Mesenchymal stem cell (in vitro differentiated cells and primary cell): Measurements from ENCODE around the gene BTN3A1.

Experiments
- DNase-seq: peaks from one replicate; pipeline ENCODE4 v3.0.0-alpha.2; 2013
- H2AFZ ChIP-seq: one replicate; pipeline ENCODE4 v1.6.1; 2013; ENCODE audit warnings: low read depth, mild to moderate bottlenecking, control low read depth, inconsistent platforms, low read length, moderate library complexity
- H2AK5ac ChIP-seq: 2 replicates; pipeline ENCODE4 v1.6.1; 2013; ENCODE audit warnings: low read length, moderate library complexity, mild to moderate bottlenecking, inconsistent platforms; ENCODE audit not compliant: severe bottlenecking
- H2BK120ac ChIP-seq: one replicate; pipeline ENCODE4 v1.6.1; 2013; ENCODE audit warnings: low read depth, mild to moderate bottlenecking, inconsistent platforms, low read length, moderate library complexity
- H2BK12ac ChIP-seq, 2 experiments: one replicate each; pipeline ENCODE4 v1.6.1; 2013; ENCODE audit warnings: inconsistent platforms in 2 of 2, low read length in 2 of 2, mild to moderate bottlenecking in 2 of 2, moderate library complexity in 2 of 2, control low read depth in 1 of 2
- H2BK15ac ChIP-seq: one replicate; pipeline ENCODE4 v1.6.1; 2013; ENCODE audit warnings: mild to moderate bottlenecking, low read depth, inconsistent platforms; ENCODE audit not compliant: poor library complexity, severe bottlenecking
- H2BK5ac ChIP-seq: 2 replicates; pipeline ENCODE4 v1.6.1; 2013; ENCODE audit warnings: low read depth, mild to moderate bottlenecking, low read length, control low read depth, inconsistent platforms; ENCODE audit not compliant: poor library complexity, severe bottlenecking
- H3K14ac ChIP-seq, 2 experiments: one replicate each; pipeline ENCODE4 v1.6.1; 2013; ENCODE audit warnings: inconsistent platforms in 2 of 2, low read length in 2 of 2, control low read depth in 1 of 2, mild to moderate bottlenecking in 1 of 2, moderate library complexity in 1 of 2
- H3K18ac ChIP-seq, 2 experiments: one replicate each; pipeline ENCODE4 v1.6.1; 2013; ENCODE audit warnings: inconsistent platforms in 2 of 2, low read length in 2 of 2, control low read depth in 1 of 2, low read depth in 1 of 2, mild to moderate bottlenecking in 1 of 2
- H3K23ac ChIP-seq, 2 experiments: one replicate each; pipeline ENCODE4 v1.6.1; 2013; ENCODE audit warnings: inconsistent platforms in 2 of 2, low read length in 2 of 2, mild to moderate bottlenecking in 2 of 2, moderate library complexity in 2 of 2, control low read depth in 1 of 2
- H3K27ac ChIP-seq: 2 replicates; pipeline ENCODE4 v1.5.1; 2013; ENCODE audit warnings: mild to moderate bottlenecking, moderate library complexity, low read length, control low read depth, inconsistent platforms; ENCODE audit not compliant: poor library complexity, severe bottlenecking
- H3K27me3 ChIP-seq, 2 experiments: 2 replicates each; pipeline versions ENCODE4 v1.6.1 to v1.7.0; 2013; ENCODE audit warnings: low read length in 2 of 2, mild to moderate bottlenecking in 2 of 2, moderate library complexity in 2 of 2, control low read depth in 1 of 2, inconsistent platforms in 1 of 2; ENCODE audit not compliant: control insufficient read depth in 1 of 2, insufficient read depth in 1 of 2
- H3K36me3 ChIP-seq, 2 experiments: 2 replicates each; pipeline versions ENCODE4 v1.6.1 to v1.7.0; 2013; ENCODE audit warnings: low read length in 2 of 2, control low read depth in 1 of 2, inconsistent platforms in 1 of 2, low read depth in 1 of 2, mild to moderate bottlenecking in 1 of 2; ENCODE audit not compliant: insufficient read depth in 2 of 2, control insufficient read depth in 1 of 2
- H3K4ac ChIP-seq, 2 experiments: one replicate each; pipeline ENCODE4 v1.6.1; 2013; ENCODE audit warnings: inconsistent platforms in 2 of 2, low read length in 2 of 2, mild to moderate bottlenecking in 2 of 2, moderate library complexity in 2 of 2, control low read depth in 1 of 2, low read depth in 1 of 2
- H3K4me1 ChIP-seq: 2 replicates; pipeline ENCODE4 v1.6.1; 2013; ENCODE audit warnings: low read depth, low read length, control low read depth; ENCODE audit not compliant: control insufficient read depth, insufficient read depth
- H3K4me2 ChIP-seq: 2 replicates; pipeline ENCODE4 v1.6.1; 2013; ENCODE audit warnings: low read length, mild to moderate bottlenecking, inconsistent platforms; ENCODE audit not compliant: poor library complexity, severe bottlenecking
- H3K4me3 ChIP-seq, 2 experiments: 2 replicates each; pipeline versions ENCODE4 v1.5.1 to v1.7.0; 2013; ENCODE audit warnings: low read length in 2 of 2, mild to moderate bottlenecking in 2 of 2, control low read depth in 1 of 2, low read depth in 1 of 2; ENCODE audit not compliant: insufficient read depth in 1 of 2
- H3K79me1 ChIP-seq: replicated peaks from 2 replicates; pipeline ENCODE4 v1.6.1; 2013; ENCODE audit warnings: mild to moderate bottlenecking, control low read depth, low read length, inconsistent platforms; ENCODE audit not compliant: poor library complexity, severe bottlenecking
- H3K9ac ChIP-seq: 2 replicates; pipeline ENCODE4 v1.7.0; 2013; ENCODE audit warnings: mild to moderate bottlenecking, low read length, moderate library complexity
- H3K9me3 ChIP-seq: 2 replicates; pipeline ENCODE4 v1.7.0; 2013; ENCODE audit warnings: mild to moderate bottlenecking, low read length; ENCODE audit not compliant: control insufficient read depth
- H4K8ac ChIP-seq: one replicate; pipeline ENCODE4 v1.6.1; 2013; ENCODE audit warnings: inconsistent platforms, mild to moderate bottlenecking, low read length, moderate library complexity
- H4K91ac ChIP-seq: one replicate; pipeline ENCODE4 v1.6.1; 2013; ENCODE audit warnings: mild to moderate bottlenecking, low read length, inconsistent platforms
- WGBS: methylation state at CpG from one replicate; pipeline ENCODE4 v1.1.7; 2013; ENCODE audit warnings: mixed read lengths; 5-methylcytosine and 5-hydroxymethylcytosine counted together

The BTN3A1 gene

GRCh38 chr6:26379292-26379691 is 22.8 kb upstream of the BTN3A1 start:
- H3K4ac ChIP-seq, result no peak overlapping the region
- H2BK12ac ChIP-seq, result no peak overlapping the region
- H3K9ac ChIP-seq, result no peak overlapping the region
- H3K18ac ChIP-seq, result no peak overlapping the region
- no peak overlapping the region for H2BK15ac ChIP-seq
- H3K4me1 ChIP-seq, result peaks cover 2% of the 10 kb centered on the region
- no peak overlapping the region for H3K23ac ChIP-seq
- no peaks in the 10 kb centered on the region for H3K27me3 ChIP-seq
- no peak overlapping the region for H3K14ac ChIP-seq
- H3K9me3 ChIP-seq, result no peaks in the 10 kb centered on the region
- no peak overlapping the region for H2AK5ac ChIP-seq
- H4K91ac ChIP-seq, result no peak overlapping the region
- H3K27ac ChIP-seq, result no peak overlapping the region
- 0% methylated on average over 1 of the region's 3 CpGs for WGBS
- no peak overlapping the region for H2BK120ac ChIP-seq
- no peak overlapping the region for H3K4me3 ChIP-seq
- no peak overlapping the region for H2AFZ ChIP-seq
- no peak overlapping the region for H2BK5ac ChIP-seq
- no peak for DNase-seq
- H4K8ac ChIP-seq, result no peak overlapping the region
- H3K79me1 ChIP-seq, result no peaks in the 10 kb centered on the region
- peaks cover 10 to 18% of the 10 kb centered on the region in 2 experiments for H3K36me3 ChIP-seq
- no peak overlapping the region for H3K4me2 ChIP-seq

- no peak overlapping the region for H2BK120ac ChIP-seq
- no peak overlapping the region for H2AK5ac ChIP-seq
- H4K91ac ChIP-seq, result no peak overlapping the region
- H3K4me3 ChIP-seq, result no peak overlapping the region
- no peak overlapping the region for H3K4ac ChIP-seq
- H3K27me3 ChIP-seq, result no peaks in the 10 kb centered on the region
- no peak overlapping the region for H2AFZ ChIP-seq
- H3K4me2 ChIP-seq, result no peak overlapping the region
- no peak overlapping the region for H3K9ac ChIP-seq
- H3K36me3 ChIP-seq, result peaks cover 10 to 14% of the 10 kb centered on the region in 2 experiments
- H2BK5ac ChIP-seq, result no peak overlapping the region
- no peak for DNase-seq
- peaks cover 2% of the 10 kb centered on the region for H3K79me1 ChIP-seq
- H4K8ac ChIP-seq, result no peak overlapping the region
- peaks cover 4% of the 10 kb centered on the region for H3K4me1 ChIP-seq
- H2BK12ac ChIP-seq, result no peak overlapping the region
- H2BK15ac ChIP-seq, result no peak overlapping the region
- H3K9me3 ChIP-seq, result no peaks in the 10 kb centered on the region
- no peak overlapping the region for H3K27ac ChIP-seq
- H3K23ac ChIP-seq, result no peak overlapping the region
- no peak overlapping the region for H3K18ac ChIP-seq
- H3K14ac ChIP-seq, result no peak overlapping the region
Observed at GRCh38 chr6:26379740-26380139, 22.3 kb upstream of the BTN3A1 start.

GRCh38 chr6:26380256-26380655 is 21.8 kb upstream of the BTN3A1 start:
- Histone ChIP-seq H3K27me3 (no peaks in the 10 kb centered on the region), H2AFZ (no peak overlapping the region), H3K36me3 (peaks cover 11 to 13% of the 10 kb centered on the region in 2 experiments), H3K4me2 (no peak overlapping the region), H2AK5ac (no peak overlapping the region), H3K9ac (no peak overlapping the region), H2BK12ac (no peak overlapping the region), H3K18ac (no peak overlapping the region), H4K91ac (no peak overlapping the region), H4K8ac (no peak overlapping the region), H3K14ac (no peak overlapping the region), H3K27ac (no peak overlapping the region), H3K4me3 (no peak overlapping the region), H3K4me1 (peaks cover 9% of the 10 kb centered on the region), H2BK15ac (no peak overlapping the region), H3K9me3 (no peaks in the 10 kb centered on the region), H3K79me1 (peaks cover 7% of the 10 kb centered on the region), H3K4ac (no peak overlapping the region), H2BK120ac (no peak overlapping the region), H2BK5ac (no peak overlapping the region), H3K23ac (no peak overlapping the region)
- DNase-seq, result no peak
- WGBS, result 84% methylated on average over 3 of the region's 3 CpGs

- no peak overlapping the region for H2BK120ac ChIP-seq
- peaks cover 11% of the 10 kb centered on the region for H3K4me1 ChIP-seq
- no peak overlapping the region for H2BK12ac ChIP-seq
- H2AK5ac ChIP-seq, result peak overlapping the region; percentile 82
- H3K4ac ChIP-seq, result no peak overlapping the region
- no peak for DNase-seq
- H3K36me3 ChIP-seq, result peaks cover 4 to 11% of the 10 kb centered on the region in 2 experiments
- no peak overlapping the region for H3K23ac ChIP-seq
- no peak overlapping the region for H3K4me2 ChIP-seq
- no peak overlapping the region for H3K27ac ChIP-seq
- H3K14ac ChIP-seq, result no peak overlapping the region
- no peaks in the 10 kb centered on the region for H3K9me3 ChIP-seq
- H2BK15ac ChIP-seq, result no peak overlapping the region
- peak overlapping the region; percentile 72 for H4K8ac ChIP-seq
- H2BK5ac ChIP-seq, result no peak overlapping the region
- WGBS, result 94% methylated on average over 6 of the region's 6 CpGs
- H4K91ac ChIP-seq, result no peak overlapping the region
- no peak overlapping the region for H3K9ac ChIP-seq
- H3K4me3 ChIP-seq, result no peak overlapping the region
- H2AFZ ChIP-seq, result no peak overlapping the region
- H3K27me3 ChIP-seq, result no peaks in the 10 kb centered on the region
- H3K18ac ChIP-seq, result no peak overlapping the region
- H3K79me1 ChIP-seq, result peaks cover 14% of the 10 kb centered on the region
Observed at GRCh38 chr6:26382121-26382520, 20.0 kb upstream of the BTN3A1 start.
